ENCODE measurements around the gene ASXL3.

DNA sequence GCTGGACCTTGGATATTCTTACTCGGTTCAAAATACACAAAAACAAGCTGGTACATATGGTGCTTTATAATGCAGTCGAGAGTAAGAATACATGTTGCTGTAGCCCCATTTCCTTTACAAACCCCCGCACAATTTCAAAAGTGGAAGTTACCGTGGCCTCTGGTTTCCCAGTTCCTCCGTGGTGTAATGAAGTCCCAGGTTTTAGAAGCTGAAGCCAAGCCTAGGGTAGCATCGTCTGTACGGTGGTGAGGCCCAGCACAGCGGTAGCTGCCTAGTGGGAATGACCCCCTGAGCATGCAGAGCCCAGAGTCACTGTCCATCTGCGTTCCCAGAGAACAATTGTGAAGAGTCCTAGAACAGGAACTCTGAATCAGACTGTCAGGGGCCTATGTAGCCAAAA, 171.8 kb downstream of the ASXL3 start:
- TF ChIP-seq, protein P1, sequence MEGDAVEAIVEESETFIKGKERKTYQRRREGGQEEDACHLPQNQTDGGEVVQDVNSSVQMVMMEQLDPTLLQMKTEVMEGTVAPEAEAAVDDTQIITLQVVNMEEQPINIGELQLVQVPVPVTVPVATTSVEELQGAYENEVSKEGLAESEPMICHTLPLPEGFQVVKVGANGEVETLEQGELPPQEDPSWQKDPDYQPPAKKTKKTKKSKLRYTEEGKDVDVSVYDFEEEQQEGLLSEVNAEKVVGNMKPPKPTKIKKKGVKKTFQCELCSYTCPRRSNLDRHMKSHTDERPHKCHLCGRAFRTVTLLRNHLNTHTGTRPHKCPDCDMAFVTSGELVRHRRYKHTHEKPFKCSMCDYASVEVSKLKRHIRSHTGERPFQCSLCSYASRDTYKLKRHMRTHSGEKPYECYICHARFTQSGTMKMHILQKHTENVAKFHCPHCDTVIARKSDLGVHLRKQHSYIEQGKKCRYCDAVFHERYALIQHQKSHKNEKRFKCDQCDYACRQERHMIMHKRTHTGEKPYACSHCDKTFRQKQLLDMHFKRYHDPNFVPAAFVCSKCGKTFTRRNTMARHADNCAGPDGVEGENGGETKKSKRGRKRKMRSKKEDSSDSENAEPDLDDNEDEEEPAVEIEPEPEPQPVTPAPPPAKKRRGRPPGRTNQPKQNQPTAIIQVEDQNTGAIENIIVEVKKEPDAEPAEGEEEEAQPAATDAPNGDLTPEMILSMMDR (conservative IDR thresholded peaks at IDR 0.05; ENCODE audit: low read depth, low read length): no peak
- no peak for TF ChIP-seq EZH2 (IDR thresholded peaks at IDR 0.05; ENCODE audit: borderline replicate concordance, low read depth, low read length, poor library complexity, severe bottlenecking)
